Activated CD4-positive, alpha-beta T cell treated with anti-CD3 and anti-CD28 coated beads, Interleukin-2, amount 10 ng/mL, durations not matched to agents 7 days and 5 days (primary cell): Measurements from ENCODE around the gene NRG3. TPM values are rescaled to one million over a fixed set of nuclear protein-coding genes. Genes with fewer than 3 reads are reported as not detected.
A peak's percentile ranks its signal among the peaks of the same experiment; 100 is the strongest.

Experiments
- CTCF ChIA-PET: fragments of 350-600 bp; sonication (Branson Sonifier 250); formaldehyde crosslinking; loops from one replicate; lab custom pipeline; 2021; ENCODE audit warnings: antibody characterized with exemption; lab: Charles Lee
- POLR2A ChIA-PET: fragments of 350-600 bp; sonication (Branson Sonifier 250); formaldehyde crosslinking; loops from one replicate; lab custom pipeline; 2021; ENCODE audit warnings: antibody characterized with exemption; lab: Charles Lee
- DNase-seq: peaks from one replicate; pipeline ENCODE4 v3.0.0-alpha.2; 2020
- H3K27ac Mint-ChIP-seq: one replicate; pipeline ENCODE4 v1.8.0; 2021; ENCODE audit warnings: mild to moderate bottlenecking, moderate library complexity, mixed read lengths
- H3K27me3 Mint-ChIP-seq: one replicate; pipeline ENCODE4 v1.8.0; 2021; ENCODE audit warnings: mixed read lengths
- H3K36me3 Mint-ChIP-seq: one replicate; pipeline ENCODE4 v1.8.0; 2021; ENCODE audit warnings: low read depth, mixed read lengths
- H3K4me1 Mint-ChIP-seq: one replicate; pipeline ENCODE4 v1.8.0; 2021; ENCODE audit warnings: mixed read lengths
- H3K4me3 Mint-ChIP-seq: one replicate; pipeline ENCODE4 v1.8.0; 2021; ENCODE audit warnings: mild to moderate bottlenecking, moderate library complexity, mixed read lengths
- H3K9me3 Mint-ChIP-seq: one replicate; pipeline ENCODE4 v1.8.0; 2021; ENCODE audit warnings: mixed read lengths
- total RNA-seq, 2 experiments: library from RNA; stranded (reverse); gene quantifications; one replicate each; pipeline ENCODE4 v1.2.3, GENCODE V29; 2021

NRG3 gene
- total RNA-seq, 2 experiments from 2014 or later: not detected

- H3K4me1 Mint-ChIP-seq: peaks cover 3% of the 10 kb centered on the region
Measured at GRCh38 chr10:81872206-81872862, 2.7 kb upstream of the NRG3 start.

DNA sequence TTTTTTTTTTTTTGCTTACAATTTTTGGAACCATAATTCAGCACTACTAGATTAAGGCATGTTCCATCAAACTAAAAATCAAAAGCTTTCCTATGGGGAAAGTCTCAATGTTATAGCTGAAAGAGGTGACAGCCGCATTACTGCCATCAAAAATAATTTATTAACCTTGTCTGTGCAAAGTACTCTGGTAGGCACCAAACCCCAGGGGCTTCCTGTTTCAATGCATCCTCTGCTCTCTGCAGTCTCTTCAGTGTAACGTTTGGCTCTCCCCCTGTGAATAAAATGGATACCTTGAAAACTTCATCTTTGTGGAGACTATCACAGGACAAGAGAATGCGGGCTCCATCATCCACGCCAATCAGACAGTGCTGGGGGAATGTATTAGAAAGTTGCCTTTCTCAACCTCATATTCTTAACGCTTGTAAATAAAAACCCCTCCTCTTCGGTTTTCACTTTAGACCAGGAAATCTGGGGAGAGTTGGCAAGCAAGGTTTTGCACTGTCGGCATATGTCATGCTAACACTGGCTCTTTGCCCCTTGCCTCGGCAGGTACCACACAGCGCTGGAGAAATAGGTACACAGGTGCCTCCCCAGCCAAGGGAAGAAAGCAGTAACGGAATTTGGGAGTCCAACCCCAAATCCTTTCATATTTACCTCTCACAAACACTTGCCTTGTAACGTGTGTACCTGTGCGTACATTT lies 1.6 kb upstream of the NRG3 start:
- Mint-ChIP-seq H3K27me3 (peaks cover 49% of the 10 kb centered on the region), H3K27ac (no peak overlapping the region), H3K4me1 (peaks cover 3% of the 10 kb centered on the region), H3K36me3 (peaks cover 2% of the 10 kb centered on the region), H3K4me3 (no peak overlapping the region), H3K9me3 (no peaks in the 10 kb centered on the region)
- DNase-seq: no peak
- ChIA-PET CTCF (no interaction called here), POLR2A (no interaction called here)

More at GRCh38 chr10:81872206-81872862, 2.7 kb upstream of the NRG3 start:
- ChIA-PET CTCF (no interaction called here), POLR2A (no interaction called here)
- no peak overlapping the region for H3K27ac Mint-ChIP-seq
- H3K36me3 Mint-ChIP-seq: peaks cover 2% of the 10 kb centered on the region
- H3K27me3 Mint-ChIP-seq: peaks cover 42% of the 10 kb centered on the region
- DNase-seq: no peak
- no peaks in the 10 kb centered on the region for H3K9me3 Mint-ChIP-seq
- H3K4me3 Mint-ChIP-seq: no peak overlapping the region

- Mint-ChIP-seq H3K36me3 (peaks cover 2% of the 10 kb centered on the region), H3K4me1 (peaks cover 3% of the 10 kb centered on the region), H3K9me3 (no peaks in the 10 kb centered on the region), H3K27ac (no peak overlapping the region), H3K4me3 (no peak overlapping the region), H3K27me3 (peaks cover 51% of the 10 kb centered on the region)
- no peak for DNase-seq
- CTCF ChIA-PET: no interaction called here
- POLR2A ChIA-PET: no interaction called here
Measured at GRCh38 chr10:81873932-81874816, 820 bp upstream of the NRG3 start.

GRCh38 chr10:81875467-81876252 lies 666 bp downstream of the NRG3 start:
- H3K27me3 Mint-ChIP-seq: peaks cover 55% of the 10 kb centered on the region
- ChIA-PET CTCF (no interaction called here), POLR2A (no interaction called here)
- H3K4me1 Mint-ChIP-seq: peaks cover 3% of the 10 kb centered on the region
- peak overlapping the region; percentile 56 for H3K4me3 Mint-ChIP-seq
- peaks cover 2% of the 10 kb centered on the region for H3K36me3 Mint-ChIP-seq
- H3K9me3 Mint-ChIP-seq: no peaks in the 10 kb centered on the region
- no peak overlapping the region for H3K27ac Mint-ChIP-seq
- no peak for DNase-seq

DNA sequence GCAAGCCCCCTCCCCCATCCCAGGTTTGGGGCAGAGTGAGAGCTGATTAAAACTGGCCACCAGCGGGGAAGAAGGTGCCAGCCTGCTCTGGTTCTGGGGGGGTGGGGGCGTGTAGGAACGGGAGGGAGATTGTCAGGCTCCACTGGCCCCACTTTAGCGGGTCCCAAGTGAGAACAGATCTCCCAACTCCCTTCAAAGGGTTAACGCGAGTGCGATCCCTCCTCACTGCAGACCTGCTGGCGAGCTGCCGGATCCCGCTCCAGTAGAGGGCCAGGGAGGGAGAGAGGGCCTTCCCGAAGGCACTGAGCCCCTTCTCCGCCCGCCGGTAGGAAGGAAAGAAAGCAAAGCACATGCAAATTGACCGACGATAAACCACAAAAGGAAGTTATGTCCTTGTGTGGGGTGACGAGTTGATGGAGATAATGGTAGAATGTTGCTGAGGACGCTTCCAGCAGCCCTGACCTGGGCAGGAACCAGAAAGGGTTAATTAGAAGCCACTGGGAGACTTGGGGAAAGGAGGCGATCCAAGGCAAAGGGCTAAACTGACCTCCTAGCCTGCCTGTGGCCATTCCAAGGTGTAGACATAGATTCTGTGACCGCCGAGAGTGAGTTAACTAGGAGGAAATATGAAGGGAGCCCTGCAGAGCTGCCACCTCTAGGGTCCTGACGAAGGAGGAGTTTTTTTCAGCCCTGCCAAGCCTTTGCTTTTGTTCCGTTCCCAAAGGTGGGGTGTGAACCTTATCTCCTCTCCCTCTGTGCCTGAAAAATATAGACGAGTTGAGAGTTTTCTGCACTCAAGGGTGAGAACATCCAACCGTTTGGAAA lies 1.5 kb downstream of the NRG3 start:
- H3K4me3 Mint-ChIP-seq: peak overlapping the region; percentile 22
- peaks cover 3% of the 10 kb centered on the region for H3K4me1 Mint-ChIP-seq
- CTCF ChIA-PET: no interaction called here
- peaks cover 2% of the 10 kb centered on the region for H3K36me3 Mint-ChIP-seq
- peaks cover 55% of the 10 kb centered on the region for H3K27me3 Mint-ChIP-seq
- H3K27ac Mint-ChIP-seq: no peak overlapping the region
- H3K9me3 Mint-ChIP-seq: no peaks in the 10 kb centered on the region
- no peak for DNase-seq
- POLR2A ChIA-PET: no interaction called here

- Mint-ChIP-seq H3K4me3 (no peak overlapping the region), H3K27me3 (peaks cover 46% of the 10 kb centered on the region), H3K36me3 (peaks cover 2% of the 10 kb centered on the region), H3K4me1 (peaks cover 3% of the 10 kb centered on the region), H3K27ac (no peak overlapping the region), H3K9me3 (no peaks in the 10 kb centered on the region)
- DNase-seq: no peak
- POLR2A ChIA-PET: no interaction called here
- CTCF ChIA-PET: no interaction called here
Measured at GRCh38 chr10:81877596-81877995, 2.6 kb downstream of the NRG3 start.

DNA sequence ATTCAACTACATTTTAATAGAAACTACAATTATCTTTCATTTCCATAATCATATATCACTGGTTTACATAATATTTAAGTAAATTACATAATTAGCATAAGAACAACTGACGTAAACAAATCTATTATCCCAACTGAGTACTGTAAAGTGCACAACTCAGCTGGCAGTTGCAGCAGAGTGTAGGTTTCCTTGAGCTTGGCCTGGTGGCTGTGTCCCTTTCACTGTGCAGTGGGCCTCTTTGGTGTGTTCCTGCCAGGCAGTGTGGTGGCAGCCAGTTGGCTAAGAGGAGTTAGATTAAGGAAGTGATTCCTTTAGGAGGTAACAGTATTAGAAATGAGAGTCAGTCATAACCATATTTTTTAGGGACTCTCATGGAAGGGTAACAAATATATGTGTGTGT lies 7.0 kb downstream of the NRG3 start:
- Mint-ChIP-seq H3K4me1 (no peaks in the 10 kb centered on the region), H3K4me3 (no peak overlapping the region), H3K9me3 (no peaks in the 10 kb centered on the region), H3K27ac (no peak overlapping the region), H3K27me3 (peaks cover 18% of the 10 kb centered on the region), H3K36me3 (no peaks in the 10 kb centered on the region)
- no peak for DNase-seq
- ChIA-PET CTCF (no interaction called here), POLR2A (no interaction called here)

- ChIA-PET POLR2A (no interaction called here), CTCF (no interaction called here)
Measured at GRCh38 chr10:81884856-81885255, 9.9 kb downstream of the NRG3 start.

DNA sequence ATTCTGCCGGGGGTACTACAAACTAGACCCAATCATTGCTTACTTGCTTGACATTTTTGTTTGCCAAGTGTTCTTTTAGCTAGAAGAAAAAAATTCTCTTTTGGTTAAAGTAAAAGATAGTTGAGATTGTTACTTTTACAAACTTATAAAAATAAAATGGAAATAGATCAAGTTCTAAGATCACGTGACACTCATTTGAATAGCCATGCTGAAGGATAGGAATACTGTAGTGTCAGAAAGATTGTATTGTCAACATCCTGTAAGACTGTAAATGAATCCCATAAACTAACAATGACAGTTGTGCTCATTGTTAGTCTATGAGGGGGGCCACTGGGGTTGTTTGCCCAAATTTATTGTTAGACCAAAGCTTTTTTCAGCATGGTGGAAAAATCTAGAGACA lies 10.5 kb downstream of the NRG3 start:
- Mint-ChIP-seq H3K27ac (no peak overlapping the region), H3K4me3 (no peak overlapping the region), H3K9me3 (no peaks in the 10 kb centered on the region), H3K36me3 (no peaks in the 10 kb centered on the region), H3K4me1 (no peaks in the 10 kb centered on the region), H3K27me3 (peaks cover 4% of the 10 kb centered on the region)
- POLR2A ChIA-PET: no interaction called here
- DNase-seq: no peak
- CTCF ChIA-PET: interaction anchor here (1.1 kb wide), 1 partner anchor 27 kb away, joined by 3 read pairs; no protein-coding TSS in a partner anchor

More at GRCh38 chr10:81884856-81885255, 9.9 kb downstream of the NRG3 start:
- H3K4me1 Mint-ChIP-seq: no peaks in the 10 kb centered on the region
- no peak for DNase-seq
- H3K27ac Mint-ChIP-seq: no peak overlapping the region
- no peaks in the 10 kb centered on the region for H3K36me3 Mint-ChIP-seq
- H3K4me3 Mint-ChIP-seq: no peak overlapping the region
- H3K27me3 Mint-ChIP-seq: peaks cover 6% of the 10 kb centered on the region
- no peaks in the 10 kb centered on the region for H3K9me3 Mint-ChIP-seq

DNA sequence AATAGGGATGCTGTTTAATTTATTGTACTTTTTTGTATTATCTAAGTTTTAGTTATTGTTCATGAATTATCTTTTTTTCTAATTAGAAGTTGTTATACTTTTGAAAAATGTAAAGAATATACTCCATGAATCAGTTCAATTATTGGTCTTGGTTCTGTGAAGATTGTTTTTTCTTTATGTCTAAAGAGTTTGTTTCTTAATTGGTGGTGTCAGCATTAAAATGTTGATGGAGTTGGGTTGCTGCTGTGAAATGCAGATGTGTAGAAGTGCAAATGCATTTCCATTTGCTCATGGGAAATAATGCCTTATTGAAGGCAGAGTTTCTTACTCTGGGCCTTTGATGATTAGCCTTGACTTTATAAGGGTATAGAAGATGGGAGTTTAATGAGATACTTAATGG lies 11.9 kb downstream of the NRG3 start:
- H3K4me1 Mint-ChIP-seq: no peaks in the 10 kb centered on the region
- no peak overlapping the region for H3K27ac Mint-ChIP-seq
- POLR2A ChIA-PET: no interaction called here
- no peaks in the 10 kb centered on the region for H3K9me3 Mint-ChIP-seq
- DNase-seq: no peak
- H3K36me3 Mint-ChIP-seq: no peaks in the 10 kb centered on the region
- no peaks in the 10 kb centered on the region for H3K27me3 Mint-ChIP-seq
- H3K4me3 Mint-ChIP-seq: no peak overlapping the region
- CTCF ChIA-PET: no interaction called here

DNA sequence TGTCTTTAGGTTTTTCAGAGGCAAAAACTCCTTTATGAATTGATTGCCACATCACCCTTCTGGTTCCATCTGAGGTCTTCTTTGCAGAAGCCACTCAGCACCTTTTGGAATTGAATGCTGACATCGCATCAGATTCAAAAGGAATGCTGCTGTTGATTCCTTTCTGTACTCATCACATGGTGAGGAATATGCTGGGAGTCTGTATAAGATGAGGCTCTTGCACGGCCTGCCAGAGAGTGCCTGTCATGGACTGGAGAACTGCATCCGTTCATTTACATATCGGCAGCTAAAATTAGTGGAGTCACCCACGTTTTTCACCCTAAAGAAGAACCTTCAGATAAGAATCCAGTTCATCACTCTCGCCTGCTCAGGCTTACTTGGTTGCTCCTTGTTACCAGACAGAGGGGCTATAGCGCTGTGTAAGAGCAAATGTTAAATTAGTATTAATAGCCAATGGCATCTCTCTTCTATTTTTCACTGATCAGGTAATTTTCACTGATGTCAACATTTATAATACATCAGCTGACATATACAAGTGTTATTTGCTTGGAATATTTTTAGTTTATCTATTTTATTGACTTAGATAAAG lies 14.3 kb downstream of the NRG3 start:
- Mint-ChIP-seq H3K4me3 (no peak overlapping the region), H3K36me3 (no peaks in the 10 kb centered on the region), H3K9me3 (no peaks in the 10 kb centered on the region), H3K27me3 (no peaks in the 10 kb centered on the region), H3K27ac (no peak overlapping the region), H3K4me1 (no peaks in the 10 kb centered on the region)
- CTCF ChIA-PET: no interaction called here
- POLR2A ChIA-PET: no interaction called here
- no peak for DNase-seq
